Measurements from ENCODE around the gene DGKH.

DNA sequence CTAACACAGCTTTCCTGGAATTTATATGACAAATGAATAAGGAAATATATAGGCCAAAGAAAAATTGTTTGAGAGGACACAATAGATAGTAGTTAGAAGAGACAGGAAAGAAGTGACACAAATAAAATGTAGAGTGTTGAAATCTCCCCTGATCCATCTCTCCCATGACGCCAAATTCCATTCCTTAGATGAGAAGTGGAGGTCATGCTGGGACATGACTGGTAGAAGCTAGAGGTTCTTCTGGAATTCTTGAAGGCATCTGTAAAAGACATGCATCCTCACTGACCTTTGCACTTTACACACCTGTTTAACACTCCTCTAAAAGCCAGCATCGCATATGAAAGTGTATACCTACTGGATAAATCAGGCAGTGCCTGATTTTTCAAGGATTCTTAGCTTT is 67.8 kb downstream of the DGKH start:
- TF ChIP-seq, protein P1, sequence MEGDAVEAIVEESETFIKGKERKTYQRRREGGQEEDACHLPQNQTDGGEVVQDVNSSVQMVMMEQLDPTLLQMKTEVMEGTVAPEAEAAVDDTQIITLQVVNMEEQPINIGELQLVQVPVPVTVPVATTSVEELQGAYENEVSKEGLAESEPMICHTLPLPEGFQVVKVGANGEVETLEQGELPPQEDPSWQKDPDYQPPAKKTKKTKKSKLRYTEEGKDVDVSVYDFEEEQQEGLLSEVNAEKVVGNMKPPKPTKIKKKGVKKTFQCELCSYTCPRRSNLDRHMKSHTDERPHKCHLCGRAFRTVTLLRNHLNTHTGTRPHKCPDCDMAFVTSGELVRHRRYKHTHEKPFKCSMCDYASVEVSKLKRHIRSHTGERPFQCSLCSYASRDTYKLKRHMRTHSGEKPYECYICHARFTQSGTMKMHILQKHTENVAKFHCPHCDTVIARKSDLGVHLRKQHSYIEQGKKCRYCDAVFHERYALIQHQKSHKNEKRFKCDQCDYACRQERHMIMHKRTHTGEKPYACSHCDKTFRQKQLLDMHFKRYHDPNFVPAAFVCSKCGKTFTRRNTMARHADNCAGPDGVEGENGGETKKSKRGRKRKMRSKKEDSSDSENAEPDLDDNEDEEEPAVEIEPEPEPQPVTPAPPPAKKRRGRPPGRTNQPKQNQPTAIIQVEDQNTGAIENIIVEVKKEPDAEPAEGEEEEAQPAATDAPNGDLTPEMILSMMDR (IDR thresholded peaks at IDR 0.05; ENCODE audit: low read length): no peak
- TF ChIP-seq EZH2 (IDR thresholded peaks at IDR 0.05; ENCODE audit: borderline replicate concordance, low read length): no peak
